ENCODE measurements around the gene MOV10L1.

MOV10L1 gene

DNA sequence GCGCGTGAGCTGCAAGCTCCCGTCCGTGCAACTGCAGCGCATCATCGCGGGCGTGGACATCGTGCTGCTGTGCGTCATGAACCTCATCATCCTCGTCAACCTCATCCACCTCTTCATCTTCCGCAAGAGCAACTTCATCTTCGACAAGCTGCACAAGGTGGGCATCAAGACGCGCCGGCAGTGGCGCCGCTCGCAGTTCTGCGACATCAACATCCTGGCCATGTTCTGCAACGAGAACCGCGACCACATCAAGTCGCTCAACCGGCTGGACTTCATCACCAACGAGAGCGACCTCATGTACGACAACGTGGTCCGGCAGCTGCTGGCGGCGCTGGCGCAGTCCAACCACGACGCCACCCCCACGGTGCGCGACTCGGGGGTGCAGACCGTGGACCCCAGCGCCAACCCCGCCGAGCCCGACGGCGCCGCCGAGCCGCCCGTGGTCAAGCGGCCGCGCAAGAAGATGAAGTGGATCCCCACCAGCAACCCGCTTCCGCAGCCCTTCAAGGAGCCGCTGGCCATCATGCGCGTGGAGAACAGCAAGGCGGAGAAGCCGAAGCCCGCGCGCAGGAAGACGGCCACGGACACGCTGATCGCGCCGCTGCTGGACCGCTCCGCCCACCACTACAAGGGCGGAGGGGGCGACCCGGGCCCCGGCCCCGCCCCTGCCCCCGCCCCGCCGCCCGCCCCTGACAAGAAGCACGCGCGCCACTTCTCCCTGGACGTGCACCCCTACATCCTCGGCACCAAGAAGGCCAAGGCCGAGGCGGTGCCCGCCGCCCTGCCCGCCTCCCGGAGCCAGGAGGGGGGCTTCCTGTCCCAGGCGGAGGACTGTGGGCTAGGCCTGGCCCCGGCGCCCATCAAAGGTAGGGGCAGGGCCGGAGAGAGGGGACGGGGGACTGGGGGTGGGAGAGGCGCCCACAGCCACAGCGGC is 88.0 kb downstream of the MOV10L1 start:
- DNase-seq: no peak

DNA sequence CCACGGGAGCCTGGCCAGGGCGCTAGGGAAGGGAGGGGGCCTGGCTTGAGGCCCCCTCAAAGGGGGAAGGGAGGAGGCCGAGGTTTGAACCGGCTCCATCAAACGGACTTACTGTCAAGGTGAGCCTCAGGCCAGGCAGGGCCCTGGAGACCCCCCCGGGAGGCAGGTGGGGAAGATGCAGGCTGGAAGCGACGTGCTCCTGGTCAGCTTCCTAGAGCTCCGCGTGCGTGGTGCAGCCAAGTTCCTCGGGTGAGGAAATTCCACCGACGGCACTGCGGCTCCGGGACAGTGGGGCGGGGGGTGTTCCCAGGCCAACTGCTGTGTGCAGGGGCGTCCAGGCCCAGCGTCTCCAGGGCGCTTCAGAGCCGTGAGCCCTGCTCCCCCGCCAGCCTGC is 88.7 kb downstream of the MOV10L1 start:
- no peak for DNase-seq

DNA sequence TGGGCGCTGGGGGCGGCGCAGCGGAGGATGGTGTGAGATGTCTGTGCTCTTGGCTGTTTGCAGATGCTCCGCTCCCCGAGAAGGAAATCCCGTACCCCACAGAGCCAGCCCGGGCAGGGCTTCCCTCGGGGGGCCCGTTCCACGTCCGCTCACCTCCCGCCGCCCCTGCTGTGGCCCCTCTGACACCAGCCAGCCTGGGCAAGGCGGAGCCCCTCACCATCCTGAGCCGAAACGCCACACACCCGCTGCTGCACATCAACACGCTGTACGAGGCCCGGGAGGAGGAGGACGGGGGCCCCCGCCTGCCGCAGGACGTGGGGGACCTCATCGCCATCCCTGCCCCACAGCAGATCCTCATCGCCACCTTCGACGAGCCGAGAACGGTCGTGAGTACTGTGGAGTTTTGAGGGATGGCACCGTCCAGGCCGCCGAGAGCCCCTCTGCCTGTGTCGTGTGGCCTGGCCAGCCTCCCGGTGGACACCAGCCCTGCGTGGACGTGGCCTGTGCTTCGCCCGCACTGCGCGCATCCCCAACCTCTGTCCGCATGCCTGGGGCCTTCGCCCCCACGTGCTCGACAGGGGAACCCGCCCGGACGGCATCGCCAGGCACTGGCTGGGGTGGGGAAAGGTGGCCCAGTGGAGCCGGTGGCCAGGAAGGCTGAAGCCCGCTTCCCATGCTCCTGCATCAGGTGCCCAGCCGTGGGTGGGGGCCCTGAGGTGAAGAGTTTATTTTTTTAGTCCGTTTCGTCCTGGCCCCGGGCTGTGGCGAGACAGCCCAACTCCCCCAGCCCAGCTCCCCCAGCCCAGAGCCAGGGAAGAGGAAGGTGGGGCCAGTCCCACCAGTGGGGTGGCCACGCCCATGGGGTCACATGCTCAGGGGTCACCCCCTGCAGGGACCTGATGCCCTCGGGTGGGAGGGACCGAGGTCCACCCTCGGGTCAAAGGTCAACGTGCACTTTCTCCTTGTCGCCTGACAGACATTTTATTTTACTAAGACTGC is 89.4 kb downstream of the MOV10L1 start:
- no peak for DNase-seq

DNA sequence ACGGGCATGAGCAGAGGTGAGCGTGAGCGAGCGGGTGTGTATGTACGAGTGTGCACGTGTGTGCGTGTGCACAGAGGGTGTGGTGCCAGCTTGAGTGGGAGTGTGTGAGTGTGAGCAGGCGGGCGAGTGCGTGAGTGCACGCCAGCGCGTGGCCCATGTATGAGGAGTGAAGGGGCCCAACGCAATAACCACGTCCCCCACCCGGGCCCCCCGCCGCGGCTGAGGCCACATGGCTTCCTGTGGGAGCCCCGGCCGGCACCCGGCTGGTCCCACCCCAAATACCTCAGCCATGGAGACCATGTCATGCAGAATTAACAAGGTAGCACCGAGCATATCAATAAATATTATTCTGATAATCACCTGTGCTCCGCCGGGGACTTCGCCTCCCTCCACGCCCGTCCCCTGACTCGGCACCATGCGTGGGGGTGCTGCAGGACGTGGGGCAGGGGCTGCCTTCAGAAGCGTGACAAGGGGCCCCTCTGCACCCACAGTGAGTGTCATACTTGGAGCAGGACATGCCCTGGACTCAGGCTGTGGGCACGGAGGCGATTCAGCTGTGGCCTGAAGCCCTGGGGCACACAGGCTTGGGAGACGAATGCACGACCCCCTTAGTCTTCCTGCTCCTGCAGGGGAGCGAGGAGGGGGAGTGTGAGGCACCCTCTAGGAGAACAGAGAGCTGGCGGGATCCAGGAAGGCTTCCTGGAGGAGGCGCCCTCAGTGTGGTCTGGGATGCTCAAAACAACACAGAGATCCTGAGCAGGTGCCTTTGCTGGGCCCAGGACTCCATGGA is 90.3 kb downstream of the MOV10L1 start:
- no peak for DNase-seq

DNA sequence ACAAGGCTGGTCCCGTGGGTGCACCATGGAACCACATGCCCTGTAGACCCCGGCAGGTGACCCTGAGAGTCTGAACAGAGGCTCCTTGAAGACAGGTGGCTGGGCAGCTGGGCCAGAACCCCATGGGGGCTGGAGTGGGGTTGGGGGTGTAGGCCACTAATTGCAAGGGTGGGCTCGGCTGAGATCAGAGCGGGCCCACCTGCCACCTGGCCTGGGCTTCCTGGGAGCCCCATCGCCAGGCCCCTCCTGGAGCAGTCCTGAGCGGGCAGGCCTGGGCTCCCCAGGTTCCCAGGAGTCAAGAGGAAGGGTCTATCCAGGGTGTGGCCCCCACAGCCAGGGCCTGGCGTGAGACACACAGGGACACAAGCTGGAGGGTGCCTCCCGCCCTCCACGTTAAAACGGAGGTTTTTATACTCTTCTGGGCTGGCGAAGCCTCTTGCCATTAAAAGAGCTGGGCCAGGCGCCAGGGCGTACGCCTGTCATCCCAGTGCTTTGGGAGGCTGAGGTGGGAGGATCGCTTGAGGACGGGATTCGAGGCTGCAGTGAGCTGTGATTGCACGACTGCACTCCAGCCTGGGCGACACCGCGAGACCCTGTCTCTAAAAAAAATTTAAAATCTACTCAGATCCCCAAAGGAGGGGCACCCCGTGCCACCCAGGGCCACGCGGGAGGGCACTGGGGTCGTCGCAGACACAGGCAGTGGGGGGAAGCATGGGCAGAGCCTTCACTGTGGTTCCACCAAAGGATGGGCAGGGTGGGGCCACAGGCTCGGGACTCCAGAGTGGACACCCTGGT is 91.1 kb downstream of the MOV10L1 start:
- no peak for DNase-seq

DNA sequence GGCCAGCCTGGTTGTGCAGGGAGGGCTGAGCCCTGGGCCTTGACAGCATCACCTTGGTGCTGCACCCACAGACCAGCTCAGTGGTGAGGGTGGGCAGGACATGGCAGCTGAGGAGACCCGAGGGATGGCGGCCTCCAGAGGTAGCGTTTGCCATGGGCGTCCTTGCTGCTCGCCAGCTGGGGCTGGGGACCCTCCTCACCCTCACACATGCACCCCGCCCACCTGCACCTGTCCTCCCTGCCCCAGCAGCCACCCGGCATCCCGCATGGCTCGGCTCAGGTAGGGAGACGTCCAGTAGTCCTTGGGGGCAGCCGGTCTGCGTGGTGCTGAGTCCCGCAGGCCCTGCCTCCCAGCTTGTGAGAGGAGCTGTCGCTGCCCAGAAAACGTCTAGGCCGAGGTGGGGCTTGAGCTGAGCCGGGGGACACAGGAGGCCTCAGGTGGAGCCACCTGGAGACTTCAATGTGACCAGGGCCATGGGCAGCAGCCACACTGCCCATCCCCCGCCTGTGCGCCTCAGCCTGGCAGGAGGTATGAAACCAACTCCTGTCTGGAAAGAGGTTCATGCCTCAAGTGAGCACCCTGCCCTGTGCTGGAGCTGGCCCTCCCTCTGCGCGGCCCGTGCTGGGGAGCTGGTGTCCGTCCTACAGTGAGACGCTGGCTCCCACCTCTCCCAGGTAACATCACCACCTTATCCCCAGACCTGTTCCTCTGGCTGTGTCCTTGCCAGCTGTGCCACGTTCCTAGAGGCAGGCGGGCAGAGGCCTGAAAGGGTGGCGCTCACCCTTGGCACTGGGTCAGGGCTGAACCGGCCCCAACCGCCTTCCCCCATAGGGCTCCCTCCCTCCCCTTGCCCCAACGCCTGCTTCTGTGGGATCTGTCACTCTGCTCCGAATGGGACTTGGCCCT is 92.6 kb downstream of the MOV10L1 start:
- DNase-seq: no peak

DNA sequence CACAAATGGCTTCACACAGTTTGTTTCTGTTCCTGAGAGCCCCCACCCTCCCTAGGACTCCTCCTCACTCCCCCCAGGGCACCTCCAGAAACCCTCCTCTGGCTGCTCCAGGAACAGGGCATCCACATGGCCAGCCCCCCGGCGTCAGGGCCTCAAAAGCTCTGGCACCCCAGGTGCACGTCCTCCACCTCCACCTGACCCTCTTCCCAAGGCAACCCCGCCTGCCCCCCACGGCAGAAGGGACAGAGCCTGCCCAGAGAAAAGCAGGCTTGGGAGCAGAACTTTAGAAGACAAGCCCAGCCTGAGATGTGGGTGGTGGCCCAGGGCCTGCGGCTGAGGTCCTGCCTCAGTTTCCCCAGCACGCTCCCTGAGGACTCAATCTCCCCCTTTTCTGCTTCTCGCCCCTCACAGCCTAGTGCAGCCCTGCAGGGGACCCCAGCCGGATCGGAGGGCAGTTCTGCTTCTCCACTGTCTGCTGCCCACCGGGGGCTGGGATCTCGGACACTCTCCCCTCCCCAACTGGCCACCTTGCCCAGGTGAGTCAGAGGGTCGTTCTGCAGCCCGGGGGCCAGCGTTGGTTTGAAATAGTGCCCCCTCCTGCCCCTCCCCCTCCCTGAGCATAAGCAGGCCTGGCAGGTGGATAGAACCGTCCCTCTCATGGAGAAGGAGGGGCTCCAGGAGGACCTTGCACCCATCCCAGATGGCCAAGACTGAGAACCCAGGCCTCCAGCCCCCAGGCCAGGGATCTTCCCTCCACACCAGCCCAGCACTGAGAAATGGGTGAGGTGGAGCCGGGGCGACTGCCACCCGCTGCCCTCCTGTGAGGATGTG is 93.5 kb downstream of the MOV10L1 start:
- DNase-seq: no peak

DNA sequence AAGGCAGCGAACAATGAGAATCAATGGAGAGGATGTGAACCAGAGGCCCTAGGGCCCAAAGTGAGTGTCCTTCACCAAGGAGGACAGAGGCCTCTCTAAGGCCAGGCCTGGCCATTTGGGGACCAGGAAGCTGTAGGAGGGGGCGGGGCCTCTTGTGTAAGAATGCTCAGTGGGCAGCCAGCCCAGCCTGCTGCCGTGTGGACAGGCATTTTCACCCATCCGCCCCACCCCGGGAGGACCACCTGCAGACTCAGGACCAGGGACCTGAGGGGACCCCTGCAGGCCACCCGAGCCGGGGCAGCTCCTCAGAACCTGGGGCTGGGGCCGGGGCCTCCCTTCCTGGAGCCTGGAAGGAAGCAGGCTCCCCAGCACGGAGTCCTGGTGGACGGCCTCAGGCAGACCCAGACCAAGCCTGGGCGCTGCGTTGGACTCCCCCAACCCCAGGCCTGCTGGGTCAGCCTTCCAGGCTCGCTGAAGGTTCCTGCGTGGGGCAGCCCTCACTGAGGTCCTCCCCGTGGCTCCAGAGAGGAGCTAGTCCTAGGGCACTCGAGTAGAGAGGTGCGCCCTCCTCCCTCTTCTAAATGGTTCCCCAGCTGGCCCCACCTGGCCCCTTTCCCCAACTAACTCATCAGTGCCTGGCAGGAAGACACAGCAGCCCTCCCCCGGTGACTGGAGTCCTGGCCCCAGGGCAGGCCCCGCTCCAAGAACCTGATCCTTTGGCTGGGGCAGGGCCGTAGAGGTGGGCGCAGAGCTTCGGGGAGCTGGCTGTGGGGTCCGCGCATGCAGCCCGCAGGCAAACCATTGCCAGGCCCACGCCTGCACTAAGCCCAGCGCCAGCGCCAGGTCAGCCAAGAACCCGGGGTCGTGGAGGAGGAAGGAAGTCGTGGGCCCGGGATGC is 94.4 kb downstream of the MOV10L1 start:
- DNase-seq: peak; percentile 36

DNA sequence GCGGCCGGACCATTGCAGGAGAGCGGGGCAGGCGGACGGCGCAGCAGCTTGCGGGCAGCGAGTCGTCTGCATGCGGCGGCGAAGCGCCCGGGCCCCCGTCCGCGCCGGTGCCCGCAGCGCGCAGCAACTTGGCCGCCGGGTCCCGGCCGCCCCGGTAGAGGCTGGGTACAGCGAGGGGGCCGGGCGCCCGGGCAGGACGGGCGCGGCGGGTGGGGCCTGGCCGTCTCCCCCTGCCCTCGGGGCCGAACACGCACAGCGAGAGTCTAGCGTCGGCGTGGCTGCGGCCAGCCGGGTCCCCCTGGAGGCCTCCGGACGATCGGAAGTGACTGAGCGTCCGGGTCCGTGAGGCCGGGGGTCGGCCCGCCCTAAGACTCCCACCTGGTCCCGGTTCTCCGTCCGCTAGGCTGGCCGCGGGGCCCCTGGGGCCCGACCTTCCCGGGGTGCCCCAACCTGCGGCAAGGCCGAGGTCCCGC is 95.1 kb downstream of the MOV10L1 start:
- no peak for DNase-seq

DNA sequence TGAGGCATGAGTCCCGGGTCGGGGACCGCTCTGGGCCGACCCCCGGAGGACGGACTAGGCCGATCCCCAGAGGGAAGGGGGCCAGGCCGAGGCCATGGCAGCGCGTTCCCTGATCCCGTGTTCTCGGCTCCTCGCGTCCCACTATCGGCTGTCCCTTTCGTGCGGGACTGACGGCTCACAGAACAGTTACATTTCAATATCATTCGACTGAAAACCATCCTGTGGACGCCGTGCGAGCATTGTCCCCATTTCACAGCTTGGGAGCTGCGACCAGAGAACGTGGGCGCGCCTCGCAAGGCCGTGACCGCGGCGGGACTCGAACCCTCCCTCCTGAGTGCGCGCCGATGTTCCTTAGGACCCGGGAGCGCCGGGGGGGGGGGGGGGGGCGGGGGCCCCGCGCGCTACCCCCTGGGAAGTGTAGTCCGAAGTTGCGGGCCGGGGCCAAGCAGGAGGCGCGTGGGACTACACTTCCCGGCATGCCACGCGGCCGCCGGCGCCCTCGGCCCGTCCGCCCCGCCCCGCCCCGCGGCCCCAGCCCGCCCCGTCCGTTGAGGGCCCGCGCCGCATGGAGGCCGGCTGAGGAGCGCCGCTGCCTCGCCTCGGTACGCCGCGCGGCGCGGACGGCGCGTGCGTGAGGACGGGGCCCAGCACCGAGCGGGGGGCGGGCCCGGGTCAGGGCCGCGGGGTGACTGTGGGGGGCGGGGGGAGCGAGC is 95.7 kb downstream of the MOV10L1 start, which contains the start of gene TRABD:
Gene TRABD, plus strand, starts transcription at position 539 of the 713 bp plus-strand sequence. CDS start 7,148 bp downstream, outside the sequence.
- DNase-seq: peak; percentile 89

DNA sequence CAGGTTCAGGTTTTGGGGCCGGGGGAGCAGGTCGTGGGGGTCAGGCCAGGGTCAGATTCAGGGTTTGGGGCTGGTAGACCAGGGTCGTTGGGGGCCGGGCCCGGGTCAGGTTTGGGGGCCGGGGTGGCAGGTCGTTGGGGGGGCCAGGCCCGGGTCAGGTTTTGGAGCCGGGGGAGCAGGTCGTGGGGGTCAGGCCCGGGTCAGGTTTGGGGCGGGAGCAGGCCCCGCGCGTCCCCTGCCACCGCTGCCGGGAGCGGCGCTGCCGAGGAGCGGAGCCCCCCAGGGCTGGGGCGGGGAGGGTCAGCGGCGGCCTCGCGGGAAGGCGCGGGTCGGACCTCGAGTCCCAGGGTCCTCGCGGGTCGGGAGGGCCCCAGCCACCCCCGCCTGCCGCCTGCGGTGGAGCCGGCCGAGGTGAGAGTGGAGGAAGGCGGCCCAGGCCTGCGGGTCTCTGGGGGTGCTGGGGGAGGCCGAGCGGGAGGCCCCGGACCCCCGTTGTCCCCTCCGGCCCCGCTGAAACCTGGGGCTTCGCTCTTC is 96.4 kb downstream of the MOV10L1 start:
- DNase-seq: no peak

DNA sequence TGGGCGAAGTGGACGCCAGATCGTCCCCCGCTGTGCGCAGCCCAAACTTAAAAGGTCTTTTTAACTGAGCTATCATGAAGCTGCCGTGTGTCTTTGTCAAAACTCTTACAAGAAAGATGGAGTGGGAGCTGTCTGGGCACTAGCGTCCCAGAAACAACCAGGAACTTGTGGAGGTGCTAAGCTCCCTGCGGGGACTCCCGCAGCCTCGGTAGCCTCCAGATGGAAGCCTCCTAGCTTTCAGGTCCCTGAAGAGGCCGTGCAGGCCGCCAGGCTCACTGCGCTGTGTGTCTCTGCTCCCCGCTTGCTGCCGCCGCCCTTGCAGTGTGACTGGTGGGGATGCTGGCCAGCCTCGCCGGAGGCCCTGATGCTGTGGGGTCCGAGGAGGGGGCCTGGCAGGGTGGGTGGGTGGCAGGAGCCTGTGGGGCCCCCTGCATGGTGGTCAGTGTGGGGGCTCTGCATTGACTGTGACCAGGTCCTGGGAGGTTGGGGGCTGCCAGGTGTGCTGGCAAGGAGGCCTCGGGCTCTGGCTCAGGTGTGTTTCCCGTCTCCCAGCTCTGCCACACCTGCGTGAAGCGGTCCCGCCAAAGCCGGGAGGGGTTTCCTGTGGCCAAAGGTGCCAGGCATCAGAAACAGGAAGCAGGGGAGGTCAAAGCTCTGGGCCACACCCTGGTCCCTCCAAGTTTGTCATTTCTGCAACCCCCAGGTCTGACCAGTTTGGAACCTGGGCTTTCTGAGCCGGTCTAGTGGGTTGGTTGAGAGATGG is 97.1 kb downstream of the MOV10L1 start:
- DNase-seq: peak; percentile 18

DNA sequence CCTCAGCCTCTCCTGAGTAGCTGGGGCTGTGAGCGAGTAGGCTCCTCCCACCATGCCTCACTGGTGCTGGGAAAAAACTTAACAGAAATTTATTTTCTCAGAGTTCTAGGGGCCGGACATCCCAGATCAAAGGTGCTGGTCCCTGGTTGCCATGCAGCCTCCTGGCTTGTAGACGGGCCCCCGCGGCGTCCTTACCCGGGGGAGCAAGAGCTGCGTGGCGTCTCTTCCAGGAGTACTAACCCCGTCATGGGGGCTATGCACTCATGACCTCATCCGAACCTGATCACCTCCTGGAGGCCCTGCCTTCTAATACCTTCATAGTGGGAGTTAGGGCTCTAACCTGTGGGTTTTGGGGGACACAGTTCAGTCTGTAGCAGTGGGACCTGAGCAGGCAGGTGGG is 98.5 kb downstream of the MOV10L1 start:
- no peak for DNase-seq

DNA sequence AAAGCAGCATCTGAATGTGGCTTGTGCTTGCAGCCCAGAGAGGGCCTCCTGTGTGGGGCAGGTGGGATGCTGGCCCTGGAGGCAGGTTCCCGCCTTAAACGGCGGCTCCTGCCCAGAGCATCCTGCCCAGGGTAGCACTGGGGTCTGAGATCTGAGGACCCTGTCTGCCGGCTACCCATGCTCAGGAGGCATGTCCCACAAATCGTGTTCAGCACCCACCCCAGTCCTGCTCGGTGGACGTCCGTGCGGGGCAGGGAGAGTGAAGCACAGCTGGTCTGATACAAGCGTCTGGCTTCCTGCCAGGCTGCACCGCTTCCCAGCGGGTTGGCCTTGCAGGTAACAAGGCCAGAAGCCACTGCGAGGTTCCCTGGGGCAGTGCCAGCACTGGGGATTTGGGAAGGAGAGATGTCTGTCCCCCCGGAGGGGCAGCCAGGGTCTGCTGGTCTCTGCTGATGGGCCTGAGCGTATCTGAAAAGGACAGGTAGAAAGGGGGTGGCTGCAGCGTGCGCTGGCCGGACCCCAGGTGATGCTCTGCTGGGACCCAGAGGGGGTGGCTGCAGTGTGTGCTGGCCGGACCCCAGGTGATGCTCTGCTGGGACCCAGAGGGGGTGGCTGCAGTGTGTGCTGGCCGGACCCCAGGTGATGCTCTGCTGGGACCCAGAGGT is 99.5 kb downstream of the MOV10L1 start:
- no peak for DNase-seq

DNA sequence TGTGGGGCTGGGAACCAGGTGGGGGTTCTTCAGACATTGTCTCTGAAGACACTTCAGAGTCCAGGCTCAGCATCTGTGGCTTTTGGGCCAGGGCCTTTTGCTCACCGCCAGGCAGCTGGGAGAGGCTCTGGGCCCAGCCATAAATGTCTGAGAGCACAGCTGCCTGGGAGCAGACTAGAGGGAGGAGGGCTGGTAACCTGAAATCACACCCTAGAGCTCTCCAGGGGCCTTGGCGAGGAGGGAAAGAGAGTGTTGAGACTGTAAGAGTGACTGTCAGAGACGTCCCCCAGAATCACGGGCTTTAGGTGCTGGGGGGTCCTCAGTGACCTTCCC is 100.0 kb downstream of the MOV10L1 start:
- no peak for DNase-seq
